ENCODE measurements around the gene SLC35F3. TPM values are rescaled to one million over a fixed set of nuclear protein-coding genes. Genes with fewer than 3 reads are reported as not detected.

Gene SLC35F3
- total and polyA plus RNA-seq, 2 experiments from 2014 or later = 0.80 to 1.3 TPM

DNA sequence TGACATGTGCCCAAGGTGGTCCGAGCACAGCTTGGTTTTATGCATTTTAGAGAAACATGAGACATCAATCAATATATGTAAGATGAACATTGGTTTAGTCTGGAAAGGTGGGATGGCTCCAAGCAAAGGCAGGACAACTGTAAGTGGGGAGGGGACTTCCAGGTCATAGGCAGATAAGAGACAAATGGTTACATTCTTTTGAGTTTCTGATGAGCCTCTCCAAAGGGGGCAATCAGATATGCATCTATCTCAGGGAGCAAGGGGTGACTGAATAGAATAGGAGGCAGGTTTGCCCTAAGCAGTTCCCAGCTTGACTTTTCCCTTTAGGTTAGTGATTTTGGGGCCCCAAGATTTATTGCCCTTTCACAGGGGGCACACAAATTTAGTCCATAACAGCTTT, 374.5 kb downstream of the SLC35F3 start:
- TF ChIP-seq CTCF (IDR thresholded peaks at IDR 0.05; ENCODE audit: poor library complexity) (no peak), EZH2 (IDR thresholded peaks at IDR 0.05; ENCODE audit: borderline replicate concordance) (no peak), EZH2phosphoT487 (IDR thresholded peaks at IDR 0.05; ENCODE audit: low read depth, severe bottlenecking, unreplicated experiment) (no peak)
- H3K4me1 ChIP-seq (ENCODE audit: insufficient read depth) = no peaks in the 10 kb centered on the region
- H3K27ac ChIP-seq = no peak overlapping the region
- no peaks in the 10 kb centered on the region for H3K27me3 ChIP-seq
- no peak overlapping the region for H2AFZ ChIP-seq
- H3K79me2 ChIP-seq = no peaks in the 10 kb centered on the region
- H3K36me3 ChIP-seq (replicated peaks; ENCODE audit: insufficient read depth, low read depth) = no peaks in the 10 kb centered on the region
- no peaks in the 10 kb centered on the region for H3K9me2 ChIP-seq (replicated peaks; ENCODE audit: insufficient read depth)
- WGBS (ENCODE audit: low lambda C conversion rate, missing lambda C conversion rate) = 78% methylated on average over 1 of the region's 1 CpG
- no peaks in the 10 kb centered on the region for H3K9me3 ChIP-seq (ENCODE audit: low read depth)
- no peak for DNase-seq (ENCODE audit: low spot score)
- no peak overlapping the region for H3K4me3 ChIP-seq
- H4K20me1 ChIP-seq (ENCODE audit: insufficient read depth, poor library complexity, severe bottlenecking) = no peaks in the 10 kb centered on the region
- H3K4me2 ChIP-seq = no peak overlapping the region

DNA sequence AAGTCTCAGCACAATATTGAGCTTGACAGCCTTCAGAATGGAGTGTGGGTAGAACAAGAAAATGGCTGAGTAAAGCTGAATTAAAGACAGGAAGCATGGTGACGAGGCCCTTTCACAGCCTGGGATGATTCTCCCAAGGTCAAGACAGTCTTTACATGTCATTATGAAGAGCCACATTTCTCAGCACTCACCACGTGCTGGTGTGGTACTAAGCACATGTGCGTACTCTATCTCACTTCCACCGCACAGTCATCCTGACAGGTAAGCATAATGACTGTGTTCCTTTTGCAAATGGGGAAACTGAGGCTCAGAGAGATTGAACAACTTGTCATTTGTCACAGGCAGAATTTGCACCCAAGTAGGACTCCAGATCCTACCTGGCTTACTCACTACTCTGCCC, 376.0 kb downstream of the SLC35F3 start:
- no peak for DNase-seq (ENCODE audit: low spot score)
- Histone ChIP-seq H4K20me1 (ENCODE audit: insufficient read depth, poor library complexity, severe bottlenecking) (no peaks in the 10 kb centered on the region), H3K4me1 (ENCODE audit: insufficient read depth) (no peaks in the 10 kb centered on the region), H3K9me2 (replicated peaks; ENCODE audit: insufficient read depth) (no peaks in the 10 kb centered on the region), H3K9me3 (ENCODE audit: low read depth) (no peaks in the 10 kb centered on the region), H3K27me3 (no peaks in the 10 kb centered on the region), H3K4me3 (no peak overlapping the region), H3K27ac (no peak overlapping the region), H3K36me3 (replicated peaks; ENCODE audit: insufficient read depth, low read depth) (no peaks in the 10 kb centered on the region), H3K79me2 (no peaks in the 10 kb centered on the region), H2AFZ (no peak overlapping the region), H3K4me2 (no peak overlapping the region)
- TF ChIP-seq EZH2 (IDR thresholded peaks at IDR 0.05; ENCODE audit: borderline replicate concordance) = no peak
- no peak for TF ChIP-seq EZH2phosphoT487 (IDR thresholded peaks at IDR 0.05; ENCODE audit: low read depth, severe bottlenecking, unreplicated experiment)
- no peak for TF ChIP-seq CTCF (IDR thresholded peaks at IDR 0.05; ENCODE audit: poor library complexity)
- WGBS (ENCODE audit: low lambda C conversion rate, missing lambda C conversion rate) = 89% methylated on average over 4 of the region's 4 CpGs

GRCh38 chr1:234281826-234282489, 377.5 kb downstream of the SLC35F3 start:
- no peak overlapping the region for H3K4me3 ChIP-seq
- H3K27me3 ChIP-seq = no peaks in the 10 kb centered on the region
- no peak overlapping the region for H2AFZ ChIP-seq
- no peaks in the 10 kb centered on the region for H3K4me1 ChIP-seq (ENCODE audit: insufficient read depth)
- TF ChIP-seq EZH2 (IDR thresholded peaks at IDR 0.05; ENCODE audit: borderline replicate concordance) = no peak
- no peak for TF ChIP-seq CTCF (IDR thresholded peaks at IDR 0.05; ENCODE audit: poor library complexity)
- TF ChIP-seq EZH2phosphoT487 (IDR thresholded peaks at IDR 0.05; ENCODE audit: low read depth, severe bottlenecking, unreplicated experiment) = no peak
- H3K4me2 ChIP-seq = no peak overlapping the region
- WGBS (ENCODE audit: low lambda C conversion rate, missing lambda C conversion rate) = 48% methylated on average over 12 of the region's 12 CpGs
- DNase-seq (ENCODE audit: low spot score) = peak; percentile 7
- no peaks in the 10 kb centered on the region for H4K20me1 ChIP-seq (ENCODE audit: insufficient read depth, poor library complexity, severe bottlenecking)
- H3K9me2 ChIP-seq (replicated peaks; ENCODE audit: insufficient read depth) = no peaks in the 10 kb centered on the region
- H3K36me3 ChIP-seq (replicated peaks; ENCODE audit: insufficient read depth, low read depth) = no peaks in the 10 kb centered on the region
- no peak overlapping the region for H3K27ac ChIP-seq
- H3K79me2 ChIP-seq = no peaks in the 10 kb centered on the region
- H3K9me3 ChIP-seq (ENCODE audit: low read depth) = no peaks in the 10 kb centered on the region
